ENCODE data around the gene JCAD.

Gene JCAD

GRCh38 chr10:30072068-30072467 lies 12.7 kb upstream of the JCAD start:
- no peak for DNase-seq

- no peak for DNase-seq
These were observed 10.8 kb upstream of the JCAD start for GRCh38 chr10:30070001-30070685.

- DNase-seq, result no peak
These were observed 9.3 kb upstream of the JCAD start for GRCh38 chr10:30068492-30069223.

GRCh38 chr10:30063099-30063498 lies 3.7 kb upstream of the JCAD start:
- no peak for DNase-seq

- no peak for DNase-seq
These were observed 3.2 kb upstream of the JCAD start for GRCh38 chr10:30062582-30062981.

GRCh38 chr10:30062090-30062489 lies 2.7 kb upstream of the JCAD start:
- DNase-seq, result no peak

DNA sequence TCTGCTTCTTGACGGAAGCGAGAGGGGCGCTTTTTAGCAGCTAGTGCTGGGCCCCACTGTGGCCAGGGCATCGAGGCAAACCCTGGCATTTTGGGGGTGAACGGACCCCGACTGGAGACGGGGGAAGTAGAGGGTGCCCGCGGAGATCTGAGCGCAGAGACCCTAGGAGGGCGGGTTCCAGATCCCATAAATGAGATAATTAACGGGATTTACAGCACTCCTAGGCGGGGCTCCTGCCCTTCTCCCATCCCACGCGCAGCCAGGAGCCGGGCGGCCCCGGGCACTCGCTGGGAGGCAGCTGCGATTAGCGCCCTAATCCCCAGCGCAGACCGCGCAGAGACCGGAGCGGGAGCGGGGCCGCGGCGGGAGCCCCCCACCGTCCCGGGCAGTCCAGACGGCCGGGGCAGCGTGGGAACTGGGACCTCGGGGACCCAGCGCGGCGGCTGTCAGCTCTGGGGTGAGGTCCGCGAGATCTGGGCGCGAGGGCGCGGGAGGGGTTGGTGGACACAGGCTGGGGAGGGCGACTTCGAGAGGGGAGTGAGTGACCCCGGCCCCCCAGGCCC lies 735 bp downstream of the JCAD start:
- no peak for DNase-seq

DNA sequence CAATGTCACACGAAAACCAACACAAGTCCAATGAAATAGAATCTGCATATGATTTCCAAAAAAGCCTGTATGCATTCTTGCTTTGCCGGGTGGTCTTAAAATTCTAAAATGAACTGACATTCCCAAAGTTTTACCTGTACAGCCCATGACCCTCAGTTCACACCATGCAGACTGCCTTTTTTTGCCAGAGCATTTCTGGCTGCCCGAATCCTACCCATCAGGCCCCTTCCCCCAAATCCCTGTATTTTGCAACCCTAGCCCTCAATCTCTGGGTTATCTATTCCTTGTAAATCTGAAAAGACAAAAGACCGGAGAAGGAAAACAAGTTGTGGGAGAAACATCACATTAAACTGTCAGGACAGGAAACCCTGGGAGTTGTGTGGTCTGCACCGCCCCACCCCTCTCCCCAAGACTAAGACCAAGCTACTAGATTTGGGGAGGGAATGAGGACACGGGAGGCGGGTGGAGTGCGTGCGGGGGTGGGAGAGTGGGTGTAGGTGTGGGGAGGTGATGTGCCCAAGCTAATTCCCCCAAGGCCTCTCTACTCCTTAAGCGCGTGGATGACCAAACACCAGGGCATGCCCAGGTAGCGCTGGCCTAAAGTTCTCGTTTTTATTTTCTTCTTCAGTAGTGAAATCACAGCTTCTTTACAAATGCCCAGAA lies 1.4 kb downstream of the JCAD start:
- DNase-seq, result no peak

- DNase-seq, result no peak
These were observed 2.0 kb downstream of the JCAD start for GRCh38 chr10:30057421-30057841.

- no peak for DNase-seq
These were observed 2.5 kb downstream of the JCAD start for GRCh38 chr10:30056767-30057355.

GRCh38 chr10:30056281-30056680 lies 3.1 kb downstream of the JCAD start:
- no peak for DNase-seq

- no peak for DNase-seq
These were observed 4.1 kb downstream of the JCAD start for GRCh38 chr10:30055226-30055662.

- no peak for DNase-seq
These were observed 7.3 kb downstream of the JCAD start for GRCh38 chr10:30052062-30052461.

- no peak for DNase-seq
These were observed 8.2 kb downstream of the JCAD start for GRCh38 chr10:30051220-30051619.

- DNase-seq, result no peak
These were observed 9.0 kb downstream of the JCAD start for GRCh38 chr10:30050411-30050810.

DNA sequence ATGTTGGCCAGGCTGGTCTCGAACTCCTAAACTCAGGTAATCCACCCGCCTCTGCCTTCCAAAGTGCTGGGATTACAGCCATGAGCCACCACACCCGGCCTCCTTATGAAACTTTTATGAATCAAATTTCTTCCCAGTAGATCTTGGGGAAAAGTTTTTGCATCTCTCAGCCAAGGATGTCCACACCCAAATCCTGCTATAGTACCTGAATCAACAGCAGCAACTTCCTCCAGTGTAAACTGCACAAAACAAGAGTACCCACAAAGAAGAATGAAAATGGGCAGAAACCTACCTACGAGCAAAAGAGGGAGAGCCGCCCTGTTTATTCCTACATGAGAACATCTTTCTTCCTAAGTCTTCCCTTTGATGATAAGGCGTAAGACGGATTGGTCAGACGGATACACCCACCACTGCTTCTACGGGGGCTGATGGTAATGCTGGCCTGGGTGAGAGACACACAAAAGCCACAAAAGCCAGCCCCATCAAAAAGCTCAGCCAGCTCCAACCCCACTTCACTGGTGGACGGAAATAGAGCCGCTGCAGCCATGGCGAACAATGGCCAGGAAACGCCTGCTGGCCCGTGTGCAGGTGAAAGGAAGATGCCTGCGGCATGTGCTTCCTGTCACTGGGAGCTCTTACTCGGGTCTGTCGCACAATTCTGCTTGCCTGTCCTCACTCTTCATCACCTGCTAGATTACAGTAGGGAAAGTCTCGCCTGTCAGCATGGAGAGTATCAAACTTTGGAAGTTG lies 10.4 kb downstream of the JCAD start:
- no peak for DNase-seq

DNA sequence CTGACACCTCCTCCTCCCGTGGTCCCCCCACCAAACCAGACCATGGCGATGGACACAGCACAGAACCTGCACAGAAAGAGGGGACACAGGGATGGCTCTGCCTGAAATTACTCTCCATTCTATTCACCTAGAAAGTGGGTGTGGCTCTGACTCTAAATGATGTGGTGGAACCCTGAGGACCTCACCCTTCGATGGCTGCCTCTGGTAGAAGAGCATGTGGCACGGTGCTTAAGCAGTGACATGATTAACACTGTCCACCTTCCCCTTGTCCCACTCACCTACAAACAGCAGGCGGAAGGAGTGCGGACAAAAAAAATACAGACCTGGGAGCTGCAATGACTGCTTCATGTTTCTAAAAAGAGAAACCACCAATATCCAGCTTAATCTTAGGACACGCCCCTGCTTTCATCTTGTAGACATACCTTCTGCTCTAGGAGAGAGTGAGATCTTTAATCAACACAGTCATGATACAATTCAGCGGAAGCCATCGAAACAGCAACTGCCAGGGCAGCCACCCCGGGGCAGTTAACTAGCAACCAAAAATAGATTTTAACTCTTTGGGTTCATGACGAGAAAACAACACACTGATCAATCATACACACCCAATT lies 11.4 kb downstream of the JCAD start:
- no peak for DNase-seq

DNA sequence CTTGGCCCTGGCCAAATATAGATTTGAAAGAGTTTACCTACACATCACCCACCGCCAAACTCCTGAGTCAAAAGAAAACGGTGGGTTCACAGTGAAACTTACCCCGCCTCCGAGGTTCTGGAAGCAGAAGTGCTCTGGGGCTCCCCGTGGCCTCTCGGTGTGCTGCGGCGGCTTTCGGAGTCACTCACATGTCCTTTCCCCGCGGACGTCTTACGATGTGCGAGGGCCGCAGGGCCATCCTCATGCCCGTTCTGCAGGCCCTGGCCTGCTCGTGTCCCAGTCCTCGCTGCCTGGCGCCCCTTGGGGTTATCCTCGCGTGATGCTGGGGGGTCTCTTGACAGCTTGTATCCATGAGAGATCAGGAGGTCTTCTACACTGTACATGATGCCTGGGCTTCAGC lies 12.0 kb downstream of the JCAD start:
- no peak for DNase-seq

GRCh38 chr10:30046476-30046875 lies 12.9 kb downstream of the JCAD start:
- no peak for DNase-seq

DNA sequence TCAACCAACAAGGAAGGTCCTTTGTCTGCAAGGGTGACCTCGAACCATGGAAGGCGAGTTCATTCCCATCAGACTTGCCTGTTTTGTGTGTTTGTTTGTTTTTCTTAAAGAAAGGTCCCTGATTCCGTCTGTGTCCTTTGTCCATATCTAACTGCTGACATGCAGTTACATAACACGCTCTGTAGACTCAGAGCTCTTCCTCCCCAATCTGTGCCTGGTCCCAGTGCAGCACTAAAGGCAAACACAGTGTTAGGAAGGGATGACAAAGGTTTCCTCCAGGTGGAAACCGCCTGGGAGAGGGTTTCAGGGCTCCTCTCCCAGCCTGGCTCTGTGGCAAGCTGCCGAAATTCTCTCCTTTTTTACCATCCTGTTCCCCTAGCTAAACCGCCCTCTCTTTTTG lies 13.4 kb downstream of the JCAD start:
- no peak for DNase-seq

- DNase-seq, result no peak
These were observed 15.7 kb downstream of the JCAD start for GRCh38 chr10:30043476-30044270.
